NB4 (cell line): ENCODE measurements around the gene LRRC4.

ENCODE experiments used
- DNase-seq: peaks from one replicate; pipeline ENCODE4 v3.0.0; 2010; ENCODE audit warnings: low read depth
- H3K4me3 ChIP-seq: one replicate; pipeline ENCODE4 v1.5.1; 2011; ENCODE audit warnings: mild to moderate bottlenecking, low read depth, low read length, moderate library complexity
- MYC ChIP-seq: IDR thresholded peaks from 2 replicates; pipeline ENCODE4 v1.6.1; 2011; ENCODE audit warnings: low read depth, low read length
- POLR2A ChIP-seq: IDR thresholded peaks from 2 replicates; pipeline ENCODE4 v1.6.1; 2011; ENCODE audit warnings: mild to moderate bottlenecking; ENCODE audit not compliant: insufficient read length; ENCODE audit errors: extremely low read depth
- TF ChIP-seq, protein P1 (sequence below): IDR thresholded peaks from one replicate; pipeline ENCODE4 v1.5.1; 2012; ENCODE audit warnings: low read depth, low read length
- TF ChIP-seq, protein P2 (sequence below): IDR thresholded peaks from 2 replicates; pipeline ENCODE4 v1.6.1; 2011; ENCODE audit warnings: low read depth, low read length

Gene LRRC4

GRCh38 chr7:127979113-127979727 lies 52.0 kb downstream of the LRRC4 start:
- DNase-seq = no peak
- TF ChIP-seq, protein P1, sequence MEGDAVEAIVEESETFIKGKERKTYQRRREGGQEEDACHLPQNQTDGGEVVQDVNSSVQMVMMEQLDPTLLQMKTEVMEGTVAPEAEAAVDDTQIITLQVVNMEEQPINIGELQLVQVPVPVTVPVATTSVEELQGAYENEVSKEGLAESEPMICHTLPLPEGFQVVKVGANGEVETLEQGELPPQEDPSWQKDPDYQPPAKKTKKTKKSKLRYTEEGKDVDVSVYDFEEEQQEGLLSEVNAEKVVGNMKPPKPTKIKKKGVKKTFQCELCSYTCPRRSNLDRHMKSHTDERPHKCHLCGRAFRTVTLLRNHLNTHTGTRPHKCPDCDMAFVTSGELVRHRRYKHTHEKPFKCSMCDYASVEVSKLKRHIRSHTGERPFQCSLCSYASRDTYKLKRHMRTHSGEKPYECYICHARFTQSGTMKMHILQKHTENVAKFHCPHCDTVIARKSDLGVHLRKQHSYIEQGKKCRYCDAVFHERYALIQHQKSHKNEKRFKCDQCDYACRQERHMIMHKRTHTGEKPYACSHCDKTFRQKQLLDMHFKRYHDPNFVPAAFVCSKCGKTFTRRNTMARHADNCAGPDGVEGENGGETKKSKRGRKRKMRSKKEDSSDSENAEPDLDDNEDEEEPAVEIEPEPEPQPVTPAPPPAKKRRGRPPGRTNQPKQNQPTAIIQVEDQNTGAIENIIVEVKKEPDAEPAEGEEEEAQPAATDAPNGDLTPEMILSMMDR = no peak
- TF ChIP-seq, protein P2, sequence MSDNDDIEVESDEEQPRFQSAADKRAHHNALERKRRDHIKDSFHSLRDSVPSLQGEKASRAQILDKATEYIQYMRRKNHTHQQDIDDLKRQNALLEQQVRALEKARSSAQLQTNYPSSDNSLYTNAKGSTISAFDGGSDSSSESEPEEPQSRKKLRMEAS = no peak
- TF ChIP-seq MYC (no peak), POLR2A (no peak)
- H3K4me3 ChIP-seq = no peak overlapping the region

- no peak overlapping the region for H3K4me3 ChIP-seq
- no peak for DNase-seq
- TF ChIP-seq, protein P2 = no peak
- TF ChIP-seq POLR2A = no peak
- TF ChIP-seq, protein P1 = no peak
- no peak for TF ChIP-seq MYC
Measured at GRCh38 chr7:127978421-127978820, 52.8 kb downstream of the LRRC4 start.
